Tibial artery (tissue), 4 donors: ENCODE data around the gene CPEB3.
"Not testable (repeated sequence)": the region's sequence is repeated elsewhere in the genome, so short reads cannot be mapped to it uniquely, and the experiment has no call there.

Experiments used
- DNase-seq, 2 donors: peaks; one replicate each; pipeline ENCODE4 v3.0.0-alpha.2; 2019
- H3K27ac ChIP-seq, 2 donors: fragments of 200-600 bp; sonication (generic) in 1 of 2; 1 replicate in 1 of 2; 2 replicates in 1 of 2; pipeline ENCODE4 v1.5.1; 2018 to 2019; ENCODE audit warnings: mild to moderate bottlenecking in 1 of 2
- H3K27me3 ChIP-seq, 2 donors: fragments of 200-600 bp; sonication (generic) in 1 of 2; one replicate each; pipeline versions ENCODE4 v1.5.1 to v1.6.0; 2016 to 2019
- H3K36me3 ChIP-seq, 3 donors: fragments of 200-600 bp; sonication (generic) in 2 of 3; one replicate each; pipeline ENCODE4 v1.5.1; 2016 to 2019; ENCODE audit warnings: mild to moderate bottlenecking in 2 of 3
- H3K4me1 ChIP-seq, 4 donors: fragments of 200-600 bp; sonication (generic) in 2 of 4; 1 replicate in 3 of 4; 2 replicates in 1 of 4; pipeline ENCODE4 v1.5.1; 2016 to 2019
- H3K4me3 ChIP-seq, 2 donors: fragments of 200-600 bp; sonication (generic) in 1 of 2; 1 replicate in 1 of 2; 2 replicates in 1 of 2; pipeline ENCODE4 v1.5.1; 2018 to 2019; ENCODE audit warnings: mild to moderate bottlenecking in 2 of 2
- H3K9me3 ChIP-seq, 3 donors: fragments of 200-600 bp; sonication (generic) in 1 of 3; one replicate each; pipeline ENCODE4 v1.5.1; 2016 to 2019
- intact Hi-C: fragments of 100-400 bp; cut with DNase I; formaldehyde crosslinking; loops from one replicate; pipeline ENCODE4 v1.15.0; 2023; ENCODE audit warnings: low total_unique reads
- TF ChIP-seq, protein P1 (sequence below), 2 experiments: fragments of 200-600 bp in 1 of 2; fragments of 450-650 bp in 1 of 2; IDR thresholded peaks; one replicate each; pipeline ENCODE4 v1.5.1; 2017 to 2019; ENCODE audit warnings: antibody characterized with exemption in 2 of 2, mild to moderate bottlenecking in 1 of 2, moderate library complexity in 1 of 2

CPEB3 gene

GRCh38 chr10:92146107-92146506 is 144.8 kb downstream of the CPEB3 start:
- DNase-seq, result no peak
- TF ChIP-seq, protein P1, sequence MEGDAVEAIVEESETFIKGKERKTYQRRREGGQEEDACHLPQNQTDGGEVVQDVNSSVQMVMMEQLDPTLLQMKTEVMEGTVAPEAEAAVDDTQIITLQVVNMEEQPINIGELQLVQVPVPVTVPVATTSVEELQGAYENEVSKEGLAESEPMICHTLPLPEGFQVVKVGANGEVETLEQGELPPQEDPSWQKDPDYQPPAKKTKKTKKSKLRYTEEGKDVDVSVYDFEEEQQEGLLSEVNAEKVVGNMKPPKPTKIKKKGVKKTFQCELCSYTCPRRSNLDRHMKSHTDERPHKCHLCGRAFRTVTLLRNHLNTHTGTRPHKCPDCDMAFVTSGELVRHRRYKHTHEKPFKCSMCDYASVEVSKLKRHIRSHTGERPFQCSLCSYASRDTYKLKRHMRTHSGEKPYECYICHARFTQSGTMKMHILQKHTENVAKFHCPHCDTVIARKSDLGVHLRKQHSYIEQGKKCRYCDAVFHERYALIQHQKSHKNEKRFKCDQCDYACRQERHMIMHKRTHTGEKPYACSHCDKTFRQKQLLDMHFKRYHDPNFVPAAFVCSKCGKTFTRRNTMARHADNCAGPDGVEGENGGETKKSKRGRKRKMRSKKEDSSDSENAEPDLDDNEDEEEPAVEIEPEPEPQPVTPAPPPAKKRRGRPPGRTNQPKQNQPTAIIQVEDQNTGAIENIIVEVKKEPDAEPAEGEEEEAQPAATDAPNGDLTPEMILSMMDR (IDR thresholded peaks at IDR 0.05), result no peak
- intact Hi-C loops, result no loop called here
- H3K36me3 ChIP-seq, result no peaks in the 10 kb centered on the region
- H3K4me1 ChIP-seq, result peaks cover 0 to 81% (median 25%) of the 10 kb centered on the region in 4 donors
- no peak overlapping the region for H3K4me3 ChIP-seq
- H3K27ac ChIP-seq, result peak overlapping the region; percentile 60 to 74
- no peaks in the 10 kb centered on the region for H3K27me3 ChIP-seq
- no peaks in the 10 kb centered on the region for H3K9me3 ChIP-seq

DNA sequence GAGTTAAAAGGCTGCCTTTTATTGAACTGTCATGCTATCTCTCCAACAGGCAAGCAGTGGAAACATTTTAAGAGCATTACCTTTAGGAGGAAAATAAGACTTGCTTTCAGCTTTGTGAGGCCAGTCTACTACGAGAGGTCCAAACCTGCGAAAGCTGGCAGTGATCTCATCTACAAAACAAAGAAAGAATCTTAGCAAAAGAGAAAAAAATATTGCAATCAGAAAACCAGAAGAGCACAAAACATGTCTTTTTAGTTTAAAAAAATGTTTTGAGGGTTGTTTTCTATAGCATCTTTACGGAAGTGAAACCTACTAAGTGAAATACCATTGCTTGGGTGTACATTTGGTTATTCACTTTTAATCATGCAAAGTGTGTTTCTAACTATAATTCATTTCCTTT is 147.9 kb downstream of the CPEB3 start:
- Histone ChIP-seq H3K9me3 (no peaks in the 10 kb centered on the region), H3K4me3 (no peak overlapping the region), H3K4me1 (peaks cover 0 to 65% (median 21%) of the 10 kb centered on the region in 4 donors), H3K27me3 (no peaks in the 10 kb centered on the region), H3K36me3 (peaks cover 0 to 3% (median 0%) of the 10 kb centered on the region in 3 donors), H3K27ac (peak overlapping the region in 1 of 2 donors; percentile 33)
- TF ChIP-seq, protein P1 (IDR thresholded peaks at IDR 0.05), result no peak
- DNase-seq, result no peak
- intact Hi-C loops, result no loop called here

DNA sequence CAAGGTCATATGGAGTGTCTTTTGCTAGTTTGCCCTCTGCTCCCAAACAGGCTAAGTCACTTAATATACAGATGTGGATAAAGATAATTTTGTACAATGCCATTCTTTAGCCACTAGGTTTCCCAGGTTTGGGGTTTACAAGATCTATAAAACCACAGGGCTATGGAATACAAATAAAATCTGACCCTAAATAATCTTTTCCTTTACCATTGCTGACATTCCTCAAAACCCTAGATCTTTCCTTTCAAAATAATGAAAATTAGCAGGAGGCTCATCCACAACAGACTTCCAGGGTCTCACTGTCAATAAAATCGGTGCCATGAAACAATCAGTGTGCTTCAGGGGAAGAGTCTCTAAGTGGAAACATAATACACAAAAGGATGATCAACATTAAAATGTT is 148.4 kb downstream of the CPEB3 start:
- intact Hi-C loops, result no loop called here
- Histone ChIP-seq H3K4me3 (no peak overlapping the region), H3K4me1 (peaks cover 0 to 60% (median 19%) of the 10 kb centered on the region in 4 donors), H3K27me3 (no peaks in the 10 kb centered on the region), H3K36me3 (peaks cover 0 to 7% (median 0%) of the 10 kb centered on the region in 3 donors), H3K27ac (peak overlapping the region in 1 of 2 donors; percentile 33), H3K9me3 (no peaks in the 10 kb centered on the region)
- TF ChIP-seq, protein P1 (IDR thresholded peaks at IDR 0.05), result no peak
- no peak for DNase-seq

GRCh38 chr10:92141147-92141546 is 149.7 kb downstream of the CPEB3 start:
- H3K27ac ChIP-seq, intact Hi-C loops, H3K4me3 ChIP-seq, DNase-seq, H3K9me3 ChIP-seq, H3K27me3 ChIP-seq: not testable (repeated sequence)
- H3K36me3 ChIP-seq, result peaks cover 0 to 14% (median 5%) of the 10 kb centered on the region in 3 donors
- peaks cover 0 to 47% (median 13%) of the 10 kb centered on the region in 4 donors for H3K4me1 ChIP-seq

DNA sequence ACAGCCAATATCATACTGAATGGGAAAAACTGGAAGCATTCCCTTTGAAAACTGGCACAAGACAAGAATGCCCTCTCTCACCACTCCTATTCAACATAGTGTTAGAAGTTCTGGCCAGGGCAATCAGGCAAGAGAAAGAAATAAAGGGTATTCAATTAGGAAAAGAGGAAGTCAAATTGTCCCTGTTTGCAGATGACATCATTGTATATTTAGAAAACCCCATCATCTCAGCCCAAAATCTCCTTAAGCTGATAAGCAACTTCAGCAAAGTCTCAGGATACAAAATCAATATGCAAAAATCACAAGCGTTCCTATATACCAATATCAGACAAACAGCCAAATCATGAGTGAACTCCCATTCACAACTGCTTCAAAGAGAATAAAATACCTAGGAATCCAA is 156.8 kb downstream of the CPEB3 start:
- intact Hi-C loops, H3K27me3 ChIP-seq, H3K4me3 ChIP-seq, H3K27ac ChIP-seq, H3K4me1 ChIP-seq, H3K9me3 ChIP-seq, DNase-seq: not testable (repeated sequence)
- peaks cover 0 to 14% (median 5%) of the 10 kb centered on the region in 3 donors for H3K36me3 ChIP-seq

GRCh38 chr10:92131275-92131820 is 159.5 kb downstream of the CPEB3 start:
- no peak for DNase-seq
- Histone ChIP-seq H3K27me3 (no peaks in the 10 kb centered on the region), H3K36me3 (peaks cover 0 to under 1% (median 0%) of the 10 kb centered on the region in 3 donors), H3K9me3 (no peaks in the 10 kb centered on the region), H3K4me1 (peaks cover 0 to 2% (median under 1%) of the 10 kb centered on the region in 4 donors), H3K4me3 (no peak overlapping the region), H3K27ac (no peak overlapping the region)
- intact Hi-C loops, result no loop called here
- TF ChIP-seq, protein P1 (IDR thresholded peaks at IDR 0.05), result no peak
